ENCODE results near the gene PIK3R6.

PIK3R6 gene

DNA sequence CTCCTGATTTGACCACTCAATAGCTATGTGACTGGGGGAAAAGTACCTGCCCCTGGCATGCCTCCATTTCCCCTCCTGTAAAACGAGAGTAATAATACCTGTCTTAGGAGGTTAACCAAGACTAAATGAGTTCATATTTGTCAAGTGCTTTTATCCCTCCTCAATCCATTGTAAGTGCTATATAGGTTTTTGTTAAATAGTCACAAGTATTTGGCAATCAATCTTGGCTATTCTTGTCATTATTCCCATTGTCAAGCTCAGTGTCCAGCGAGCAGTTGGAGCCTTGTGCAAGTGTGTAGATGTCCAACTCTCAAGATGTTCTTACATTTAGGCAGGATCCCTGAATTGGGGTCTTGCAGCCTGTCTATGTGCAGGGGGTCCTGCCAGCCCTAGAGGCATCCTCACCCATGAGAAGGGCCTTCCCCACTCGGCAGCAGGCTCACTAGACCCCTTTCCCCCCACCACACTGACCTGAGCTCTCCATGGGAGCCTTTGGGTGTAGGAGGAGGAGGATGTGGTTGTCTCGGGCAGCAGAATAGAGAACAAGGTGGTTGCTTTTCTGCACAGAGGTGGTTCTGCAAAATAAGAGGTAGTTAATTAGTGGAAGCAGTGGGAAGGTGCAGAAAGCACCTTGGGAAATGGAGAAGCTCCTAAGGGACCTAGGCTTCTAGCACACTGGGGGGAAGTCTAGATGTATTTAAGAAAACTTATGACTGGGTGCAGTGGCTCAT, 18.0 kb downstream of the PIK3R6 start:
- DNase-seq (ENCODE audit: low spot score), result no peak

- DNase-seq (ENCODE audit: low spot score), result no peak
These were observed 19.6 kb downstream of the PIK3R6 start for GRCh38 chr17:8847891-8848290.

GRCh38 chr17:8846768-8847211, 20.7 kb downstream of the PIK3R6 start:
- no peak for DNase-seq (ENCODE audit: low spot score)

DNA sequence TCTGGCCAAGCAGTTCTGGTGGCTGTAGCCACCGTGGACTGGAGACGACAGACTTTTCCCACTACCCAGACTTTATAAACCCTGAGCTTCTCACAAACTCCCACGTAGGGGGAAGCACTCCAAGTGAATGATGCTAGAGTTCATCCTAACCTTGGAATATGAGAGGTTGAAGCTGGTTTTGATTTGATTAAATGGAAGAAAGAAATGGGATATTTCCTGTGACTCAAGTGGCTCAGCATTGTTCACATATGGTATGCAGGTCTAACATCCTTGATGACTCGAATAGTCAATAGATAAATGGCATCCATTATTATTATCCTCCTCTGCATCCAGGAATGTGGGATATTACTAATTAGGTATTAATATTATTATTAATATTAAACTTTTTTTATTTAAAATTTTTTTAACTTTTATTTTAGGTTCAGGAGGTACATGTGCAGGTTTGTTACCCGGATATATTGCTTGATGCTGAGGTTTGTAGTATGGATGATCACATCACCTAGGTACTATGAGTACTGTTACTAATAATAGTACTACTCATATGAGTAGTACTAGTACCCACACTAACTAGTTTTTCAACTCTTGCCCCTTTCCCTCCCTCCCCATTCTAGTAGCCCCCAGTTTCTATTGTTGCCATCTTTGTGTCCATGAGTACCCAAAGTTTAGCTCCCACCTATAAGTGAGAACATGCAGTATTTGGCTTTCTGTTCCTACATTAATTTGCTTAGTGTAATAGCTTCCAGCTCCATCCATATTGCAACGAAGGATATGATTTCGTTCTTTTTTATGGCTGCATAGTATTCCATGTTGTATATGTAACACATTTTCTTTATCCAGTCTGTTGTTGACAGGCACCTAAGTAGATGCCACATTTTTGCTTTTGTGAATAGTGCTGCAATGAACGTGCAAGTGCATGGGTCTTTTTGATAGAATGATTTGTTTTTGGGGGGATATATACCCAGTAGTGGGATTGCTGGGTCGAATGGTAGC, 22.9 kb downstream of the PIK3R6 start:
- no peak for DNase-seq (ENCODE audit: low spot score)

DNA sequence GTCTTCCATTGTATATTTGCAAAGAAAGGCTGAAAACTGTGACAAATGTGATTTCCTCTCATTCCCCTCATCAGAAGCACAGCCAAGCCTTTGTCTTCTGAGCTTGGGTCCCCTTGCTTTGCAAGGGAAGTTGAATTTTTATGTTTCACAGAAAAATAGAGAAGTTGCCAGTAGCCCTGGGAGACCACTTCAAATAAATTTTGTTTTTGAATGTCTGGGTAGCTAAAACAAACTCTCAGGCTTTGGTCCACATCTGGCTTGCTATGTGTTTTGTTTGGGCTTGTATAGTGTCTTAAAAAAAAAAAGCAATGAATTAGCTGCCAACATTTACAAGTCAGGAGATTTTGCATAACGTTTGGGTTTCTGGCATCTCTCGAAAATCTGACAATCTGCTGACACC, 24.1 kb downstream of the PIK3R6 start:
- DNase-seq (ENCODE audit: low spot score), result no peak

GRCh38 chr17:8841844-8842243, 25.6 kb downstream of the PIK3R6 start:
- DNase-seq (ENCODE audit: low spot score), result no peak

GRCh38 chr17:8839410-8839935, 28.0 kb downstream of the PIK3R6 start:
- no peak for DNase-seq (ENCODE audit: low spot score)

DNA sequence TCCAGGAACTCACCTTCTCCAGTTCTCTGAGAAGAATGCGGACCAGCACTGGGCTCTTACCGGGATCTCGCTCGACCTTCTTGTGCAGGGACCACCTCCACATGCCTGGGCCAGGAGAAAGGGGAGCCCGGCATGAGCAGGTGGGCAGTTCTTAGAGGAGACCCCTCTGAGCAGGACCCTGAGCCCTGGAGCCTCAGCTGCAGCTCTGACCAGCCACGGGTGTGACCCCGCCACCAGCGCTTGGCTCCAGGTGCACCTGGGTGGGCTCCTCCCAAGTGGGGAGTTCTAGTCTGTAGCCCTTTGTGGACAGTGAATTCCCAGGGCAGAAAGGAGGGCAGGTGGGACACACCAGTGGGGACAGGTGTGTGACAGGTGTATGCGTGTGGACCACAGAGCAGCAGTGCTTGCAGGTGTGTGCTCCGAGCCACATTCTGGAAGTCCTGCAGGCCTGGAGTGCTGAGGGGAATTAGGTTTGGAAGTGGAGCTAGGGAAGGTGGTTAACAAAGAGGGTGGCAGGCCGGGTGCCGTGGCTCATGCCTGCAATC, 28.9 kb downstream of the PIK3R6 start:
- DNase-seq (ENCODE audit: low spot score), result no peak

DNA sequence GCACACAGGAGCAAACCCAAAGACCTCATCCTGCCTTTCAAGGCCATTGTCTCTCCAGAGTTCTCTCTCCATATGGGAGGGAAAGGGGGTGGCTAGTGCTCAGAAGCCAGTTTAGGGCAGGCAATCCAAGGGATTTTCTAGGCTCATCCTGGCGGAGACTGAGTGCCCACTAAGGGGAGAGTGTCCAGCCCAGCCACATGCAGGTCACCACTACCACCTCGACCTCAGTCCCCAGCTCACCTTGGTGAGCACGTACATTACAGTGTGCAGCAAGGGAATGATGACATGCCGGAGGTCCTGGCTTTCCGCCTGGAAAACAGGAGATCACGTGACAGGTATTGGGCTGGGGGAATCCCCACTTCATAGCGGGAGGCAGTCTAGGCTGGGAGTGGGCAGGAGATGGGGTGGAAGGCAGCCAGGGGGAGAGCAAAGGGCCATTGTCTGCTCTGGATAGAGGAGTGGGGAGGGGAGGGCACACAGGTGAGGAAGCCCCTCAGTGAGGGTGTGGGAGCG, 29.9 kb downstream of the PIK3R6 start:
- DNase-seq (ENCODE audit: low spot score), result no peak

- DNase-seq (ENCODE audit: low spot score), result no peak
These were observed 30.5 kb downstream of the PIK3R6 start for GRCh38 chr17:8836821-8837562.

DNA sequence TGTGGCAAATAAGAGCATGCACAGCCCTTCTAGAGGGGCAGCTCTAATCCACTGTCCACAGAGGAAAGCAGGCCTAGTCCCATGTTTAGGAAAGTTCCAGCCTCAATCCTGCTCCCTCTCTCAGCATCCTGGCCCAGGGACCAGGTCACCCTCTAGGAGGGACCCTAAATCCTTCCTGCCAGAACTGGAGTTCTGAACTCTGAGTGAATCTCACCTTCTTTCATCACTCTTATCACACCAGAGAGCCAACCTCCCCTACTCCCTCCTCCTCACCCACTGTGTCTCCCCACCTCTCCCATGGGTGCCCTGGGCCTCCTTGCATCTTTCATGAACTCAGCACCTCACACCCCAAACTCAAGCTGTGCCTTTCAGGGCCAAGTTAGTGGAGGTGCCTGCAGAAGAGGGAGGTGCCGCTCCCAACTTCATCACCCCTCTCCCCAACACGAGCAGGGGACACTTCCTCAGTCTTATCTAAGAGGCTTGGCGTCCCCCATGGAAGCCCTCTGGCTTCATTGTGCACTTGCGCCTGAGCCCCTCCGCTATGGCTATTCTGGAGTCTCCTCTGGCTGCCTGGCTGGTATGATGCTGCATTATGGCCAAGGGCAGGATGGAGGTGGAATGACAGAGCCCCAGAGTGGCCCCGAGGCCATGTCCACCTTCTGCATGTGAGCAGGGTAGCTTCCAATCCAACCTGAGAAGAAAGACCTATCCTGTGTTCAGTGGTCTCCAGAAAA, 31.7 kb downstream of the PIK3R6 start:
- no peak for DNase-seq (ENCODE audit: low spot score)

GRCh38 chr17:8835106-8835505, 32.4 kb downstream of the PIK3R6 start:
- DNase-seq (ENCODE audit: low spot score), result no peak

DNA sequence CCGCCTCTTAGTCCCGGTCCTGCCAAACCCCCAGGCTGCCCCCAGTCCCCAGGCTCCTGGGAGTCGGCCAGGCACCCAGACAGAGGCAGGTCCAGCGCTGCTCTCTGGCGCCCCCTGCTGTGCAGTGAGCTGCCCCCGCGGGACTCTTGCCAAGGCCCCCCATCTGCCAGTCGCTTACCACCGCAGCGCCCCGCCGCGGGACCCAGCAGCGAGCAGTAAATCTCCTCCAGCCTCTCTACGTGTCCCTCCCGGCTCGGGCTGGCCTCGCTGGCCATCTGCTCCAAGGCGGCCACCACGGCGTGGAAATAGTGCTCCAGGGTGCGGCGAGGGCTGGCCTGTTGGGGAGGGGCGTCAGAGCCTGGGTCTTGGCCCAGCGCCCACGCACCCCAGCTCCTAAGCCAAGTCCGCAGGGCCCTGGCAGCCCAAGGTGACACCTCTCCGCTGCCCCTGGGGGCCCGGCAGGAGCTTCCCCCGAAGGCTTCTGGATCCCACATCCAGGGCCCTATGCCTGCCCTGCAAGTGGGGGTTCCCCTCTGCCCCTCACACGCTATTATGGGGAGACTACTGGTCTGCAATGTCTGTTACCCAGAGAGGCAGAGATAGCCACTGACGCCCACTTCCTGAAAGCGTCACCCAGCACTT, 34.6 kb downstream of the PIK3R6 start:
- peak; percentile 13 for DNase-seq (ENCODE audit: low spot score)

- DNase-seq (ENCODE audit: low spot score), result no peak
These were observed 36.1 kb downstream of the PIK3R6 start for GRCh38 chr17:8831234-8831849.

DNA sequence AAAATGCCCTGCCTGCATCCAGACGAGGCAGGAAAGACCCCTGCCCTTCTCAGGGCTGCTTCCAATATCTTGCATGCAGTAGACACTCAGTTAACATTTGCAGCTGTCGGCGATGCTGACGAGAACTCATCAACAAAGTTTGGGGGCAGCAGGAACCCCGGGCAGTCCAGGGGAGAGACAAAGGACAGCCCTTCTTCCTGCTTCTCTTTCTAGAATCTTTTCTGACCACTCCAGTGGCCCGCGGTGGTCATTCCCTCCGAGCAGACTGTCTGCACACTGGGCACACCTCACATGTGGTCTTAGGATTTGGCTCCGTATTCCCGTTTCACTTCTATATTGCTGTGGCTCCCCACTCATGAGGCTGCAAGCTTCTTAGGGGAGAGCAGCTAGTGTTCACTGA, 37.3 kb downstream of the PIK3R6 start:
- DNase-seq (ENCODE audit: low spot score), result no peak

DNA sequence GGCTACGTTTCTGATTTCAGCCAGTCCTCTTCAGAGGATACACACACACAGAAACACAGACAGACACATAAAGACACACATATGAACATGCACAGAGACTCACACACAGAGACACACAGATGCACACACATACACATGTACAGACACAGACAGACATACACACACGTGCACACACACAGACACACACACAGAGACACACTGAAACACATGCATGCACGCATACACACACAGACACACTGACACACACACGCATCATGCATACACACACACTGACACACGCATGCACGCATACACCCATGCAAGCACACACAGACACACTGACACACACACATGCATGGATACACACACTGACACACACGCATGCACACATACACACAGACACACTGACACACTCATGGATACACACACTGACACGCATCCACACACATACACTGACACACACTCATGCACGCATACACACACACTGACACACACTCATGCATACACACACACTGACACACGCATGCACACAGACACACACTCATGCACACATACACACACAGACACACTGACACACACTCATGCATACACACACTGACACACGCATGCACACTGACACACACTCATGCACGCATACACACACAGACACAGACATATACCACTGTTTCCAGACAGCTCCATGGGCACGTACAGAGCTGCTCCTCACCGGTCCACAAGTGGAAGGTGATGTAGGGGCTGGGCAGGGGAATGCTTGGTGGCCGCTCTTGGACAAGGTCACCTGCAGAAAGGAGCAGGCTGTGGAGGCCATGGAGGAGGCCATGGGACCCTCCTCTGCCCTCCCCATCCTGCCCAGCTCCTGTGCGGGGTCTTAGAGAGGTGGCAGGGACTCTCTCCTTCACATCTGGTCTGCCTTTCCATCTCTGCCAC, 38.2 kb downstream of the PIK3R6 start:
- DNase-seq (ENCODE audit: low spot score), result no peak

DNA sequence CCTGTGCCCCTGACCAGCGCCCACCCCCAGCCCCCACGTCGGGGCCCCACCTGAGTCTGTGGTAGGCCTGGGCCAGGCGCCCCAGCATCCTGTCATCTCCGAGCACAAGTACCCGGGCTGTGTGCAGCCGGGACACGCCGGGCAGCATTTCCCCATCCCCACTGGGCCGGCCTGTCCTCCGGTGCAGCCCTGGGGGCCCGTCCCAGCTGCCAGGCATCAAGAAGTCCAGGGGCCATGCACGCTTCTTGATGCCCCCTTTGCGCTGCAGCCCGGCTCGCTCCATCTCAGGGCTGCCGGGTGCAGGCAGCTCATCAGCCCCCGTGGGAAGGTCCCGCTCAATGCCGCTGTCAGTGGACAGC, 39.0 kb downstream of the PIK3R6 start:
- DNase-seq (ENCODE audit: low spot score), result no peak

- DNase-seq (ENCODE audit: low spot score), result no peak
These were observed 40.6 kb downstream of the PIK3R6 start for GRCh38 chr17:8826808-8827435.

Data from CD4-positive, alpha-beta T cell treated with Interleukin-2 at 100 ng/mL for 4 hours (primary cell).